K562 (cell line): ENCODE measurements around the gene ING1. TPM values are rescaled to one million over a fixed set of nuclear protein-coding genes. Genes with fewer than 3 reads are reported as not detected.

Source experiments
- ATAC-seq: fragments of 200-7000 bp; cut with Tn5 transposase; 3 replicates; pipeline ENCODE4 v1.9.1; 2020; ENCODE audit warnings: moderate library complexity
- BruUV-seq: library from RNA; stranded (reverse); fragments of 400-500 nt; replicated peaks from 2 replicates; lab custom pipeline; 2021; lab: Mats Ljungman, UMichigan
- CTCF ChIA-PET: fragments of 300-600 bp; formaldehyde crosslinking; extraction: SDS; loops from one replicate; lab custom pipeline; 2021; ENCODE audit warnings: low intra/inter-chr PET ratio; lab: Yijun Ruan, JAX
- POLR2A ChIA-PET: fragments of 300-600, 350-650 bp; sonication (Branson Sonifier 250); formaldehyde crosslinking; extraction: SDS; loops from one replicate; lab custom pipeline; 2021; ENCODE audit warnings: antibody characterized with exemption, inconsistent platforms; lab: Yijun Ruan, JAX
- DNase-seq, 4 experiments: peaks; one replicate each; pipeline versions ENCODE4 v3.0.0 to v3.0.0-alpha.2; 2011 to 2018; ENCODE audit warnings: low spot score in 3 of 4, mixed read lengths in 3 of 4; ENCODE audit errors: extremely low read depth in 1 of 4
- FAIRE-seq: peaks from 2 replicates; lab custom pipeline; 2011; peaks lifted over from hg19 to GRCh38; lab: Jason Lieb, UNC
- H2AFZ ChIP-seq: 2 replicates; pipeline ENCODE4 v1.6.0; 2011; ENCODE audit warnings: low read depth, low read length, control low read depth, inconsistent platforms
- H3K27ac ChIP-seq: fragments of 200-600 bp; 3 replicates; pipeline ENCODE4 v1.8.0; 2011; ENCODE audit warnings: low read depth, mild to moderate bottlenecking, control low read depth, inconsistent platforms, low read length, moderate library complexity, mixed read lengths; ENCODE audit errors: extremely low read depth
- H3K27me3 ChIP-seq, 2 experiments: fragments of 300-600 bp in 1 of 2; 2 replicates in 1 of 2; 3 replicates in 1 of 2; pipeline versions ENCODE4 v1.6.0 to v1.8.0; 2011; ENCODE audit warnings: inconsistent platforms in 2 of 2, low read length in 2 of 2, mild to moderate bottlenecking in 1 of 2, mixed read lengths in 1 of 2, moderate library complexity in 1 of 2; ENCODE audit not compliant: control insufficient read depth in 2 of 2, insufficient read depth in 2 of 2
- H3K36me3 ChIP-seq: fragments of 300-600 bp; 3 replicates; pipeline ENCODE4 v1.8.0; 2011; ENCODE audit warnings: mild to moderate bottlenecking, low read length, inconsistent platforms; ENCODE audit not compliant: control insufficient read depth, insufficient read depth
- H3K4me1 ChIP-seq, 2 experiments: fragments of 200-600 bp in 1 of 2; replicated peaks in 1 of 2; 2 replicates in 1 of 2; 3 replicates in 1 of 2; pipeline versions ENCODE4 v1.5.1 to v1.8.0; 2011; ENCODE audit warnings: inconsistent platforms in 2 of 2, low read length in 2 of 2, mild to moderate bottlenecking in 1 of 2, mixed read lengths in 1 of 2, moderate library complexity in 1 of 2; ENCODE audit not compliant: control insufficient read depth in 2 of 2, insufficient read depth in 2 of 2
- H3K4me2 ChIP-seq: 2 replicates; pipeline ENCODE4 v1.6.1; 2011; ENCODE audit warnings: low read length, control low read depth, inconsistent platforms, mixed read lengths; ENCODE audit not compliant: insufficient read depth
- H3K4me3 ChIP-seq: fragments of 200-600 bp; sonication (generic), shearing (Covaris generic); 2 replicates; pipeline ENCODE4 v1.5.1; 2016; ENCODE audit warnings: control low read depth, inconsistent platforms
- H3K79me2 ChIP-seq: fragments of 200-600 bp; 3 replicates; pipeline ENCODE4 v1.8.0; 2011; ENCODE audit warnings: low read length, inconsistent platforms; ENCODE audit not compliant: control insufficient read depth, insufficient read depth
- H3K9ac ChIP-seq, 2 experiments: 2 replicates each; pipeline versions ENCODE4 v1.6.0 to v1.6.1; 2011; ENCODE audit warnings: low read depth in 2 of 2, low read length in 2 of 2, control low read depth in 1 of 2, inconsistent platforms in 1 of 2, mild to moderate bottlenecking in 1 of 2, mixed read lengths in 1 of 2; ENCODE audit not compliant: insufficient read depth in 1 of 2
- H3K9me1 ChIP-seq: one replicate; pipeline ENCODE4 v1.6.0; 2011; ENCODE audit warnings: inconsistent platforms, mild to moderate bottlenecking, low read length, moderate library complexity; ENCODE audit not compliant: control insufficient read depth, insufficient read depth
- H3K9me3 ChIP-seq: replicated peaks from 2 replicates; pipeline ENCODE4 v1.5.1; 2011; ENCODE audit warnings: low read depth, low read length, inconsistent platforms; ENCODE audit not compliant: control insufficient read depth, insufficient read depth
- H4K20me1 ChIP-seq: replicated peaks from 2 replicates; pipeline ENCODE4 v1.6.1; 2011; ENCODE audit warnings: low read length, inconsistent platforms, mixed read lengths; ENCODE audit not compliant: control insufficient read depth, insufficient read depth
- AFF1 ChIP-seq, 2 experiments: fragments of 450-650 bp; IDR thresholded peaks; 2 replicates each; pipeline ENCODE4 v1.6.1; 2018; ENCODE audit warnings: mild to moderate bottlenecking in 2 of 2, low read depth in 1 of 2; ENCODE audit not compliant: partially characterized antibody in 2 of 2
- CBX5 ChIP-seq: IDR thresholded peaks from 2 replicates; pipeline ENCODE4 v1.6.1; 2014; ENCODE audit warnings: low read depth, borderline replicate concordance
- E4F1 ChIP-seq: fragments of 250-450 bp; sonication (Bioruptor Pico); IDR thresholded peaks from 2 replicates; pipeline ENCODE4 v1.5.0; 2021; ENCODE audit warnings: mild to moderate bottlenecking, borderline replicate concordance
- ETS2 ChIP-seq: IDR thresholded peaks from 2 replicates; pipeline ENCODE4 v1.6.1; 2016; ENCODE audit warnings: borderline replicate concordance, missing genetic modification characterization, mild to moderate bottlenecking, moderate library complexity, missing compliant biosample characterization; ENCODE audit not compliant: poor library complexity, severe bottlenecking
- HDAC6 ChIP-seq: IDR thresholded peaks from 2 replicates; pipeline ENCODE4 v1.6.1; 2012; ENCODE audit warnings: low read depth, mild to moderate bottlenecking, control low read depth, inconsistent platforms, low read length, moderate library complexity
- MTA2 ChIP-seq: fragments of 450-650 bp; IDR thresholded peaks from 2 replicates; pipeline ENCODE4 v1.6.1; 2016; ENCODE audit warnings: low read depth
- SIX5 ChIP-seq, 2 experiments: IDR thresholded peaks; 2 replicates each; pipeline ENCODE4 v1.6.1; 2011; ENCODE audit warnings: low read length in 2 of 2, borderline replicate concordance in 1 of 2, low read depth in 1 of 2, mild to moderate bottlenecking in 1 of 2, moderate library complexity in 1 of 2; ENCODE audit not compliant: insufficient read depth in 1 of 2
- XRCC3 ChIP-seq: fragments of 450-650 bp; IDR thresholded peaks from 2 replicates; pipeline ENCODE4 v1.6.1; 2017; ENCODE audit warnings: mild to moderate bottlenecking, moderate library complexity
- ZNF436 ChIP-seq: fragments of 250-450, 450-650 bp; sonication (Bioruptor Pico); formaldehyde crosslinking; IDR thresholded peaks from 2 replicates; pipeline ENCODE4 v1.7.0; 2020; ENCODE audit warnings: mild to moderate bottlenecking
- WGBS: fragments of 100-300 bp; shearing (Covaris generic); methylation state at CpG from one replicate; pipeline ENCODE4 v1.1.6; 2016; ENCODE audit warnings: low coverage, mixed read lengths; ENCODE audit not compliant: insufficient coverage; ENCODE audit errors: missing lambda C conversion rate; 5-methylcytosine and 5-hydroxymethylcytosine counted together
- in situ Hi-C: fragments of 300-500 bp; cut with MboI; formaldehyde crosslinking; loops from 4 replicates; pipeline ENCODE4 v1.15.0; 2018; ENCODE audit warnings: inconsistent platforms, mixed read lengths
- intact Hi-C: fragments of 100-400 bp; cut with micrococcal nuclease; formaldehyde crosslinking; loops from 2 replicates; pipeline ENCODE4 v1.14.2; 2022
- polyA plus RNA-seq, 8 experiments: library from polyadenylated mRNA; depleted of rRNA in 4 of 8; stranded (reverse) in 5 of 8; unstranded in 3 of 8; fragments of >200 nt; fragmentation: Nextera tagmentation in 2 of 8; fragmentation: Illumina TruSeq in 1 of 8; extraction: Ambion mirVana in 2 of 8; extraction: Trizol in 1 of 8; gene quantifications; 2 replicates each; pipeline versions ENCODE4 v1.2.1 to v1.2.3, GENCODE V29; 2011 to 2014; ENCODE audit warnings: inconsistent platforms in 1 of 8, missing spikeins in 1 of 8
- total RNA-seq, 7 experiments: library from RNA; depleted of rRNA in 6 of 7; stranded (reverse); fragments of >200 nt in 6 of 7; fragmentation: Illumina TruSeq in 2 of 7; extraction: Trizol in 2 of 7; gene quantifications; 2 replicates each; pipeline versions ENCODE4 v1.2.1 to v1.2.3, GENCODE V29; 2011 to 2021; ENCODE audit warnings: low replicate concordance in 1 of 7
- TF ChIP-seq, protein P1 (sequence below), 2 experiments: fragments of 450-650 bp; conservative IDR thresholded peaks; 2 replicates each; pipeline ENCODE4 v1.6.1; 2017; ENCODE audit warnings: mild to moderate bottlenecking in 2 of 2, moderate library complexity in 2 of 2

Gene ING1
- total and polyA plus RNA-seq, 9 of the 15 experiments (the other 6 are each of a cell fraction or from before 2014, with no cell fraction given) = 1.0 to 20.1 (median 8.2) TPM

- no peak for TF ChIP-seq AFF1 (IDR thresholded peaks at IDR 0.05; ENCODE audit: low read depth in 1 of 2, partially characterized antibody in 2 of 2)
- TF ChIP-seq ZNF436 (CRISPR knock-in tag) = no peak
- no peak for TF ChIP-seq SIX5 (IDR thresholded peaks at IDR 0.05; ENCODE audit: borderline replicate concordance in 1 of 2, insufficient read depth in 1 of 2, low read depth in 1 of 2, low read length in 2 of 2)
- TF ChIP-seq, all 486 proteins: peak for 0
Measured at GRCh38 chr13:110746438-110746837, 32.9 kb downstream of the ING1 start (continued).

DNA sequence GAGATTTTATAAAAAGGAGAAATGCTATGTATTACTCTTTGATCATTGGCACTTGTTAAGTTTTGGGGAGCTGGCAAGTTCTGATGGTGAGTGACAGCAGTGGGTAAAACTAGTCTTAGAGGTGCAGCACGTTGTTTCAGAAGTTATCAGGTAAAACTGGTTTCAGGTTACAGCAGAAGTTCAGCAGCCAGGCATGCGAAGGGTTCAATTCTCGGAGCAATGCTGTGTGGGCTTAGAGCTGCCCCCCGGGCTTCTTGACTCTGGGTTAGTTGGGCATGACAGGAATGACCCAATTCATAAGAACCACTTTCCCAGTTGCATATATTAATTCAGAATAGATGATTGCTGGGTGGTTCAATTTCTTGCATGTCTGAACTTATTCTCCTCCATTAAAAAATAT, 34.8 kb downstream of the ING1 start:
- no peaks in the 10 kb centered on the region for H3K9me1 ChIP-seq
- intact Hi-C loops = no loop called here
- FAIRE-seq = no peak
- DNase-seq = no peak
- H4K20me1 ChIP-seq = no peaks in the 10 kb centered on the region
- no peaks in the 10 kb centered on the region for H3K27me3 ChIP-seq
- H3K9ac ChIP-seq = no peak overlapping the region
- ChIA-PET CTCF (no interaction called here), POLR2A (interaction anchor here (0.6 kb wide), 1 partner anchor 31 kb away, joined by 3 read pairs; no protein-coding TSS in a partner anchor)
- H3K4me2 ChIP-seq = no peak overlapping the region
- WGBS = 10% methylated on average over 4 of the region's 4 CpGs
- in situ Hi-C loops = no loop called here
- H3K79me2 ChIP-seq = no peaks in the 10 kb centered on the region
- no peak overlapping the region for H3K4me3 ChIP-seq
- H2AFZ ChIP-seq = 0 out of 2 replicates have a peak overlapping the region, but pooled peaks have one; percentile 2
- ATAC-seq = no peak
- H3K9me3 ChIP-seq = peaks cover 3% of the 10 kb centered on the region; the same call in 1 of the 2 replicates
- BruUV-seq = no TSS peak
- H3K4me1 ChIP-seq = no peaks in the 10 kb centered on the region
- no peaks in the 10 kb centered on the region for H3K36me3 ChIP-seq
- no peak overlapping the region for H3K27ac ChIP-seq
- TF ChIP-seq E4F1 (CRISPR knock-in tag) (no peak), MTA2 (no peak), XRCC3 (no peak), HDAC6 (no peak), ETS2 (tag) (no peak), CBX5 (no peak)
- TF ChIP-seq, protein P1, sequence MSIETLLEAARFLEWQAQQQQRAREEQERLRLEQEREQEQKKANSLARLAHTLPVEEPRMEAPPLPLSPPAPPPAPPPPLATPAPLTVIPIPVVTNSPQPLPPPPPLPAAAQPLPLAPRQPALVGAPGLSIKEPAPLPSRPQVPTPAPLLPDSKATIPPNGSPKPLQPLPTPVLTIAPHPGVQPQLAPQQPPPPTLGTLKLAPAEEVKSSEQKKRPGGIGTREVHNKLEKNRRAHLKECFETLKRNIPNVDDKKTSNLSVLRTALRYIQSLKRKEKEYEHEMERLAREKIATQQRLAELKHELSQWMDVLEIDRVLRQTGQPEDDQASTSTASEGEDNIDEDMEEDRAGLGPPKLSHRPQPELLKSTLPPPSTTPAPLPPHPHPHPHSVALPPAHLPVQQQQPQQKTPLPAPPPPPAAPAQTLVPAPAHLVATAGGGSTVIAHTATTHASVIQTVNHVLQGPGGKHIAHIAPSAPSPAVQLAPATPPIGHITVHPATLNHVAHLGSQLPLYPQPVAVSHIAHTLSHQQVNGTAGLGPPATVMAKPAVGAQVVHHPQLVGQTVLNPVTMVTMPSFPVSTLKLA (conservative IDR thresholded peaks at IDR 0.05) = no peak
